Measurements from ENCODE around the gene ZNF526.

The ZNF526 gene

DNA sequence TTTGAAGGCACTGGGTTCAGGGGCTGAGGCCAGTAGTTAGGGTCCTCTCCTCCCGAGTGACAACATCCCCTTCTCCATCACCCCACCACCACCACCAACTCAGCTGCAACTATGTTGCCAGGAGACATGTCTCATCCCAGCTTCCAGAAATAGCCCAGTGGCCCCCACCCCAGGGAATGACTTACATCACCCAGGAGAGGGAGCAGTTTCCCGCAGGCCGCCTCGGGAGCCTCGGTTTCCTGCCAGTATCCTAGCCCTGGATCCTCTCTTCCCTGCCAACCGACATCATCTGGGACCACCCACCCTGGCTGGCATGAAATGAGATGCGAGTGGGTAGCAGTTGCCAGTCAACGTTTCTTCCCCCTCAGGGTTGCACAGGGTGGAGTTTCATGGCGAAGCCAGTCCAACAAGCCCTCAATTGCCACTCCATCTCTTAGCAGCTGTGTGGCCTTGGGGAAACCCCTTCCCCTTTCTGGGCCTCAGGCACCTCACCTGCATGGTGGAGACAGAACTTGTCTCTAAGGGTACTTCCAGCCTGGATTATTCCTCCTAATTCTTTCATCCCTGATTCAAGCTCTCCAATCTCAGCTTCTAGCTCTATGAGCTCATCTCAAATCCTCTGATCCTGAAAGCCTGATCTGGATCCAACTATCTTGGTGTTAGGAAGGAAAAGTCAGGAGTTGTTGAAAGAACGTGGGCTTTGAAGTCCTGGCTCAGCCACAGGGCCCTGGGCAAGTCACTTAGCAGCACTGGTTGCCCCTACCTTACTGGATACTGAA is 26.2 kb downstream of the ZNF526 start:
- intact Hi-C loops (cut with DNase I; ENCODE audit: low total_unique reads) = loop anchor here (2.0 kb wide), 2 partner anchors 32 to 48 kb away; no protein-coding TSS in a partner anchor
- H3K36me3 ChIP-seq = peaks cover 0 to 23% (median 21%) of the 10 kb centered on the region in 3 donors
- H3K27me3 ChIP-seq = no peaks in the 10 kb centered on the region
- no peak overlapping the region for H3K4me3 ChIP-seq
- TF ChIP-seq, protein P1, sequence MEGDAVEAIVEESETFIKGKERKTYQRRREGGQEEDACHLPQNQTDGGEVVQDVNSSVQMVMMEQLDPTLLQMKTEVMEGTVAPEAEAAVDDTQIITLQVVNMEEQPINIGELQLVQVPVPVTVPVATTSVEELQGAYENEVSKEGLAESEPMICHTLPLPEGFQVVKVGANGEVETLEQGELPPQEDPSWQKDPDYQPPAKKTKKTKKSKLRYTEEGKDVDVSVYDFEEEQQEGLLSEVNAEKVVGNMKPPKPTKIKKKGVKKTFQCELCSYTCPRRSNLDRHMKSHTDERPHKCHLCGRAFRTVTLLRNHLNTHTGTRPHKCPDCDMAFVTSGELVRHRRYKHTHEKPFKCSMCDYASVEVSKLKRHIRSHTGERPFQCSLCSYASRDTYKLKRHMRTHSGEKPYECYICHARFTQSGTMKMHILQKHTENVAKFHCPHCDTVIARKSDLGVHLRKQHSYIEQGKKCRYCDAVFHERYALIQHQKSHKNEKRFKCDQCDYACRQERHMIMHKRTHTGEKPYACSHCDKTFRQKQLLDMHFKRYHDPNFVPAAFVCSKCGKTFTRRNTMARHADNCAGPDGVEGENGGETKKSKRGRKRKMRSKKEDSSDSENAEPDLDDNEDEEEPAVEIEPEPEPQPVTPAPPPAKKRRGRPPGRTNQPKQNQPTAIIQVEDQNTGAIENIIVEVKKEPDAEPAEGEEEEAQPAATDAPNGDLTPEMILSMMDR (IDR thresholded peaks at IDR 0.05) = peak; percentile 71 to 76
- peak overlapping the region; percentile 86 to 94 for H3K27ac ChIP-seq
- no peaks in the 10 kb centered on the region for H3K9me3 ChIP-seq
- peak; percentile 84 to 91 for DNase-seq
- peaks cover 3 to 65% (median 51%) of the 10 kb centered on the region in 4 donors for H3K4me1 ChIP-seq

DNA sequence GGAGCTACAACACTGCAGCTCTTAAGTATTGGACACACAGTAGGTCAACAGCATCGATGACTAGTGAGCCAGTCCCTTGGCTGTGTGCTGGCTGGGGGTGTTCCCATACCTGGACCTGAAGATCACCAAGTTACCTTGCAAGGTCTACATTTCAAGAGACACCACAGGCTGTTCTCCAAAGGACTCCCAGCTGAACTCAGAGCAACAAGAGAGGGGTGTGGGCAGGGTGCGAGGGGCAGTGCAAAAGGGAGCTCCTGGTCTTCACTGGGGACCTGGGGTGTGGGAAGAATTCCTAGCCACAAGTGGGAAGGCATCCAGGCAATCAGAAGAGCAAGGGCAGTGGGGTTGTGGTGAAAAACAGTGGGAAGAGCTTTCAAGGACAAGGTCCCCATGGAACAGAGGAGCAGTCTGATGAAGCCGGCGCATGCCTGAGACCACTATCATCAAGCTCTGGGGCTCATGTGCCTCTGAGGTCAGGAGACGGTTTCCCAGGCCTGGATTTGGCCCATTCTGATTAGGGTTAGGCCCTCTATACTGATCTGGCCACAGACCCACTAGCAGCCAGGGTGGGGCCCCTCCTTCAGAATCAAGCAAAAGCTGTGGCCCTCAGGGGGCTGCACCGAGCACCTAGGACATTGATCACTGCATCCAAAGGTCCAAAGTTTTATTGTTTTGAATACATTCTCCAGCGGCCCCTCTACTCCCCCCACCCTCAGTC is 27.0 kb downstream of the ZNF526 start:
- peak overlapping the region; percentile 86 to 94 for H3K27ac ChIP-seq
- no peak overlapping the region for H3K4me3 ChIP-seq
- TF ChIP-seq, protein P1 (IDR thresholded peaks at IDR 0.05) = no peak
- intact Hi-C loops (cut with DNase I; ENCODE audit: low total_unique reads) = loop anchor here (2.0 kb wide), 2 partner anchors 32 to 48 kb away; no protein-coding TSS in a partner anchor
- no peak for DNase-seq
- no peaks in the 10 kb centered on the region for H3K27me3 ChIP-seq
- H3K4me1 ChIP-seq = peaks cover 3 to 69% (median 54%) of the 10 kb centered on the region in 4 donors
- H3K9me3 ChIP-seq = no peaks in the 10 kb centered on the region
- peaks cover 0 to 23% (median 21%) of the 10 kb centered on the region in 3 donors for H3K36me3 ChIP-seq

DNA sequence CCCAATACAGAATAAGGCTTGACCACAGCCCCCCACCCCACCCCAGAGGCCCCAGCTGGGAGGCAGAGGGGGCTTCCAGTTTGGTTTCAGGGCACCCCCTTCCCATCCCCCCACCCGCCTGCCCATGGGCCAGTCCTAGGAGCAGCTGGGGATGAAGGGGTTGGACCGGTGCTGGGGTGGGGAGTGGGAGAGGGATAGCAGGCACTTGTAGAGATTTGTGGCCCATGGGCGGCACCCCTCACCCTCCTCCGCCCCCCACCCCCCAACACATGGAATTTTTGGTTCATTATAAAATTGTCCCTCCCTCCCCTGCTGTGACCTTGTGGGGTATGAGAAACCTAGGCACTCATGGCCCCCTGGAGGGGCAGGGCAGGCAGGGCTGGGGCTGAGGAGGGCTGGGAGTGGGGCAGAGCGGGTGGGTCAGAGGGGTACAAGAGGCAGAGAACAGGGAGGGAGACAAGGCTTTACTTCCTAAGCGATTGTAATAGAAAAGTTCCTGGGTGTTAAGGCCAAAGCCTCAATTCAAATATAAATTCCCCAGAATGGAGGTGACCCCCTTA is 27.6 kb downstream of the ZNF526 start:
- TF ChIP-seq, protein P1 (IDR thresholded peaks at IDR 0.05) = no peak
- DNase-seq = no peak
- intact Hi-C loops (cut with DNase I; ENCODE audit: low total_unique reads) = loop anchor here (2.0 kb wide), 2 partner anchors 31 to 47 kb away; no protein-coding TSS in a partner anchor
- Histone ChIP-seq H3K27me3 (no peaks in the 10 kb centered on the region), H3K4me3 (no peak overlapping the region), H3K27ac (peak overlapping the region; percentile 86 to 94), H3K4me1 (peaks cover 3 to 75% (median 60%) of the 10 kb centered on the region in 4 donors), H3K36me3 (peaks cover 0 to 23% (median 21%) of the 10 kb centered on the region in 3 donors), H3K9me3 (no peaks in the 10 kb centered on the region)

DNA sequence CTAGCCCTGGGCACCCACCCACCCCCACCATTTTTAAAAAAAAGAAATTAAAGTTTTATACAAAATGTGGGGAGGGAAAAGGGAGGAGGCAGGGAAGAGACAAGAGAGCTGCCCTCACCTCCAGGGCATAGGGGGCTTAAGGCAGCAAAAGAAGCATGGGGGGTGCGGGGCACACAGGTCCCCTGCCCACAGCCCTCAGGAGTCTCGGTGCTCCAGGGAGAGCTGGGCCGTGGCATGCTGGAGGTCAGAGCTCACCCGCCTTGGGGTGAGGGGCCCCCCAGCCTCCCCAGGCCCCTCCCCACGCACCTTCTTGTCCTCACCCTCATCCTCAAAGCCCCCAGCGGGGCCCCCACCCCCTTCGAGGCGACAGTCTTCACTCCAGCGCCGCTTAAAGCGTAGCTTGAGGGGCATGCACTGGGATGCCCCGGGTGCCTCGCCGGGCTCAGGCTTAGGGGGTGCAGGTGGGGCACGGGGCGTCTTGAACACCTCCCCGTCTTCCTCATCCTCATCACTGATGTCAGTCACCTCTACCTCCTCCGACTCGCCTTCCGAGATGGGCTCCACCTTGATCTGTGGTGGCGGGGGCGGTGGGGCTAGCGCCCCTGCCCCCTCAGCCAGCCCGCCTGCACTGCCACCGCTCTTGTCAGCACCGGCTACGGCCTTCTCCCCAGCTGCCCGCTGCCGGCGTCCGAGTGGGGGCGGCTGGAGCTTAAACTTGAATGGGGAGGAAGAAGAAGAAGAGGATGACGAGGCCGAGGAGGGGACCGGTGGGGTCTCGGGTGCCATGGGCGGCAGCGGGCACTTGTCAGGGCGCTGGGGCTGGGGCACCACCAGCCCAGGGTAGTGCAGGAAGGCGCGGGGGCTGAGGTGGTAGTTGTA is 28.4 kb downstream of the ZNF526 start:
- Histone ChIP-seq H3K9me3 (no peaks in the 10 kb centered on the region), H3K27ac (peak overlapping the region in 1 of 2 donors; percentile 94), H3K27me3 (no peaks in the 10 kb centered on the region), H3K4me3 (no peak overlapping the region), H3K4me1 (peaks cover 3 to 78% (median 60%) of the 10 kb centered on the region in 4 donors), H3K36me3 (peaks cover 0 to 23% (median 21%) of the 10 kb centered on the region in 3 donors)
- intact Hi-C loops (cut with DNase I; ENCODE audit: low total_unique reads) = no loop called here
- no peak for DNase-seq
- TF ChIP-seq, protein P1 (IDR thresholded peaks at IDR 0.05) = no peak

Measured in tibial artery (tissue), 4 donors.